Lung (tissue), 12 donors: ENCODE measurements around the gene CXorf65. TPM values are rescaled to one million over a fixed set of nuclear protein-coding genes. Genes with fewer than 3 reads are reported as not detected.

Experiments used
- ATAC-seq: fragments of 200-7000 bp; cut with Tn5 transposase; one replicate; pipeline ENCODE4 v1.9.1; 2020; ENCODE audit warnings: moderate number of reproducible peaks; ENCODE audit not compliant: insufficient read depth, low FRiP score
- DNase-seq, 3 donors: peaks; one replicate each; pipeline ENCODE4 v3.0.0-alpha.2; 2013 to 2017
- H3K27ac ChIP-seq, 2 donors: one replicate each; pipeline ENCODE4 v1.5.1; 2013; ENCODE audit warnings: mild to moderate bottlenecking in 2 of 2, moderate library complexity in 2 of 2, control low read depth in 1 of 2, inconsistent platforms in 1 of 2, low read depth in 1 of 2, low read length in 1 of 2
- H3K27me3 ChIP-seq, 3 donors: one replicate each; pipeline ENCODE4 v1.5.1; 2013; ENCODE audit warnings: low read length in 2 of 3; ENCODE audit not compliant: control insufficient read depth in 3 of 3, insufficient read depth in 3 of 3
- H3K36me3 ChIP-seq, 4 donors: one replicate each; pipeline ENCODE4 v1.5.1; 2013; ENCODE audit warnings: low read length in 4 of 4, mild to moderate bottlenecking in 1 of 4, moderate library complexity in 1 of 4; ENCODE audit not compliant: control insufficient read depth in 4 of 4, insufficient read depth in 4 of 4
- H3K4me1 ChIP-seq, 5 donors: one replicate each; pipeline ENCODE4 v1.5.1; 2013; ENCODE audit warnings: low read length in 5 of 5, mild to moderate bottlenecking in 2 of 5, moderate library complexity in 1 of 5; ENCODE audit not compliant: control insufficient read depth in 5 of 5, insufficient read depth in 5 of 5
- H3K4me3 ChIP-seq: one replicate; pipeline ENCODE4 v1.5.1; 2013; ENCODE audit warnings: mild to moderate bottlenecking, control low read depth, moderate library complexity
- H3K9ac ChIP-seq, 2 donors: one replicate each; pipeline ENCODE4 v1.5.1; 2013; ENCODE audit warnings: low read length in 2 of 2, control low read depth in 1 of 2; ENCODE audit not compliant: insufficient read depth in 1 of 2
- H3K9me3 ChIP-seq, 4 donors: one replicate each; pipeline ENCODE4 v1.5.1; 2013; ENCODE audit warnings: low read length in 3 of 4, mild to moderate bottlenecking in 1 of 4, moderate library complexity in 1 of 4; ENCODE audit not compliant: control insufficient read depth in 4 of 4, insufficient read depth in 3 of 4
- CTCF ChIP-seq: IDR thresholded peaks from 2 replicates; pipeline ENCODE4 v1.5.1; 2012; ENCODE audit warnings: mild to moderate bottlenecking; ENCODE audit errors: control extremely low read depth, extremely low read depth
- WGBS, 2 donors: extraction: QIAGEN DNeasy Blood & Tissue Kit; methylation state at CpG; one replicate each; pipeline ENCODE4 v1.1.7; 2013; 5-methylcytosine and 5-hydroxymethylcytosine counted together
- polyA plus RNA-seq, 2 donors: library from polyadenylated mRNA; stranded (reverse); fragments of 200-250 nt; gene quantifications; one replicate each; pipeline ENCODE4 v1.2.1, GENCODE V29; 2013
- total RNA-seq, 2 donors: library from RNA; depleted of rRNA in 1 of 2; stranded (reverse); fragments of >200 nt in 1 of 2; gene quantifications; one replicate each; pipeline ENCODE4 v1.2.1, GENCODE V29; 2014 to 2021
- donor health status: control.
- donor health status: control.
- donor health status: Bipolar disorder and iron deficiency.
- donor health status: healthy.
- donor health status: DM: yes; HTN: yes; CAD: no.

CXorf65 gene
- total and polyA plus RNA-seq, 4 donors, result 0.95 to 2.6 TPM; not detected in 2

GRCh38 chrX:71067712-71068043, 38.9 kb downstream of the CXorf65 start:
- H3K4me1 ChIP-seq, result peaks cover 0 to 4% (median 0%) of the 10 kb centered on the region in 5 donors
- 1 to 35% methylated on average over 10 of the region's 10 CpGs for WGBS, 2 donors

GRCh38 chrX:71067089-71067488, 39.5 kb downstream of the CXorf65 start:
- DNase-seq (no peak), ATAC-seq (no peak)
- TF ChIP-seq CTCF, result no peak
- WGBS, 2 donors, result 12 to 34% methylated on average over 2 of the region's 2 CpGs
- Histone ChIP-seq H3K27me3 (no peaks in the 10 kb centered on the region), H3K9me3 (peaks cover 0 to 4% (median 0%) of the 10 kb centered on the region in 4 donors), H3K36me3 (peaks cover 0 to 4% (median 1%) of the 10 kb centered on the region in 4 donors), H3K9ac (peak overlapping the region; percentile 11 to 82), H3K27ac (peak overlapping the region; percentile 73 to 82), H3K4me1 (peaks cover 0 to 4% (median 0%) of the 10 kb centered on the region in 5 donors), H3K4me3 (peak overlapping the region; percentile 51)

More at GRCh38 chrX:71067712-71068043, 38.9 kb downstream of the CXorf65 start:
- DNase-seq, result no peak
- H3K27me3 ChIP-seq, result no peaks in the 10 kb centered on the region
- ATAC-seq, result no peak
- H3K36me3 ChIP-seq, result peaks cover 0 to 3% (median under 1%) of the 10 kb centered on the region in 4 donors
- H3K4me3 ChIP-seq, result peak overlapping the region; percentile 51
- peaks cover 0 to 4% (median 0%) of the 10 kb centered on the region in 4 donors for H3K9me3 ChIP-seq
- H3K27ac ChIP-seq, result peak overlapping the region; percentile 73 to 82
- H3K9ac ChIP-seq, result peak overlapping the region in 1 of 2 donors; percentile 82
- TF ChIP-seq CTCF, result no peak

- H3K9ac ChIP-seq, result no peak overlapping the region
- no peaks in the 10 kb centered on the region for H3K4me1 ChIP-seq
- H3K9me3 ChIP-seq, result peaks cover 0 to 2% (median 0%) of the 10 kb centered on the region in 4 donors
- peaks cover 0 to 9% (median 6%) of the 10 kb centered on the region in 4 donors for H3K36me3 ChIP-seq
- peaks cover 0 to 6% (median 0%) of the 10 kb centered on the region in 3 donors for H3K27me3 ChIP-seq
- no peak overlapping the region for H3K4me3 ChIP-seq
- DNase-seq, result no peak
- ATAC-seq, result no peak
- no peak overlapping the region for H3K27ac ChIP-seq
- no peak for TF ChIP-seq CTCF
These were observed 46.4 kb downstream of the CXorf65 start for GRCh38 chrX:71060127-71060526.
